HepG2 (cell line): ENCODE results near the gene GGA2. TPM values are rescaled to one million over a fixed set of nuclear protein-coding genes. Genes with fewer than 3 reads are reported as not detected.

Source experiments
- ERF ChIP-seq: IDR thresholded peaks from 2 replicates; pipeline ENCODE4 v1.6.1; 2018; ENCODE audit warnings: missing biosample characterization, missing genetic modification reagents
- FOXK2 ChIP-seq: fragments of 450-650 bp; IDR thresholded peaks from 2 replicates; pipeline ENCODE4 v1.6.1; 2016
- GATAD1 ChIP-seq: IDR thresholded peaks from 2 replicates; pipeline ENCODE4 v1.6.1; 2016; ENCODE audit warnings: missing genetic modification reagents, missing compliant biosample characterization
- GFI1 ChIP-seq: sonication (generic); formaldehyde crosslinking; IDR thresholded peaks from 2 replicates; pipeline ENCODE4 v1.5.0; 2020; ENCODE audit warnings: missing genetic modification reagents, mild to moderate bottlenecking, borderline replicate concordance
- HDAC1 ChIP-seq: sonication (generic); formaldehyde crosslinking; IDR thresholded peaks from 2 replicates; pipeline ENCODE4 v1.5.1; 2020; ENCODE audit warnings: mild to moderate bottlenecking, missing genetic modification reagents
- HNRNPH1 ChIP-seq: fragments of 200-400 bp; formaldehyde crosslinking; optimal IDR thresholded peaks from 2 replicates; pipeline ENCODE3; 2017; ENCODE audit warnings: mild to moderate bottlenecking, low read depth, low read length
- HOMEZ ChIP-seq: IDR thresholded peaks from 2 replicates; pipeline ENCODE4 v1.6.1; 2016; ENCODE audit warnings: low read depth
- HOXA5 ChIP-seq: sonication (generic); formaldehyde crosslinking; IDR thresholded peaks from 2 replicates; pipeline ENCODE4 v1.4.0; 2020; ENCODE audit warnings: missing genetic modification reagents
- JDP2 ChIP-seq: sonication (generic); formaldehyde crosslinking; IDR thresholded peaks from 2 replicates; pipeline ENCODE4 v1.8.1; 2022; ENCODE audit warnings: missing genetic modification reagents, borderline replicate concordance
- KDM2A ChIP-seq: sonication (generic); formaldehyde crosslinking; IDR thresholded peaks from 2 replicates; pipeline ENCODE4 v1.4.0; 2020; ENCODE audit warnings: low read depth, missing genetic modification reagents, borderline replicate concordance
- KDM3A ChIP-seq: IDR thresholded peaks from 2 replicates; pipeline ENCODE4 v1.6.1; 2018; ENCODE audit warnings: low read depth, missing compliant biosample characterization
- MIXL1 ChIP-seq: IDR thresholded peaks from 2 replicates; pipeline ENCODE4 v1.6.1; 2016
- POLR2A ChIP-seq, 2 experiments: IDR thresholded peaks; 2 replicates each; pipeline ENCODE4 v1.6.1; 2011; ENCODE audit warnings: low read depth in 2 of 2, low read length in 2 of 2, mild to moderate bottlenecking in 1 of 2, moderate library complexity in 1 of 2; ENCODE audit not compliant: insufficient read depth in 1 of 2
- RAD21 ChIP-seq: fragments of 450-650 bp; formaldehyde crosslinking; IDR thresholded peaks from 2 replicates; pipeline ENCODE4 v1.5.0; 2020; ENCODE audit warnings: mild to moderate bottlenecking
- RBM22 ChIP-seq: fragments of 200-400 bp; formaldehyde crosslinking; optimal IDR thresholded peaks from 2 replicates; pipeline ENCODE3; 2017; ENCODE audit warnings: mild to moderate bottlenecking, low read length, moderate library complexity
- RCOR2 ChIP-seq: IDR thresholded peaks from 2 replicates; pipeline ENCODE4 v1.6.1; 2016; ENCODE audit warnings: missing biosample characterization, missing genetic modification reagents
- SMAD1 ChIP-seq: sonication (generic); formaldehyde crosslinking; IDR thresholded peaks from 2 replicates; pipeline ENCODE4 v1.4.0; 2020; ENCODE audit warnings: missing genetic modification reagents, low read depth, mild to moderate bottlenecking, borderline replicate concordance
- ZBTB25 ChIP-seq: IDR thresholded peaks from 2 replicates; pipeline ENCODE4 v1.6.1; 2018; ENCODE audit warnings: missing genetic modification reagents
- ZNF33A ChIP-seq: sonication (generic); formaldehyde crosslinking; IDR thresholded peaks from 2 replicates; pipeline ENCODE4 v1.5.1; 2020; ENCODE audit warnings: missing genetic modification reagents, mild to moderate bottlenecking, moderate library complexity, borderline replicate concordance
- ZNF350 ChIP-seq: sonication (generic); formaldehyde crosslinking; IDR thresholded peaks from 2 replicates; pipeline ENCODE4 v1.4.0; 2020; ENCODE audit warnings: mild to moderate bottlenecking, low read depth, missing genetic modification reagents, borderline replicate concordance
- ZNF597 ChIP-seq: sonication (generic); formaldehyde crosslinking; IDR thresholded peaks from 2 replicates; pipeline ENCODE4 v1.5.0; 2020; ENCODE audit warnings: missing genetic modification reagents
- ZNF605 ChIP-seq: sonication (generic); formaldehyde crosslinking; IDR thresholded peaks from 2 replicates; pipeline ENCODE4 v1.8.0; 2022; ENCODE audit warnings: mild to moderate bottlenecking, missing genetic modification reagents
- ZNF678 ChIP-seq: sonication (generic); formaldehyde crosslinking; IDR thresholded peaks from 2 replicates; pipeline ENCODE4 v1.4.0; 2020; ENCODE audit warnings: mild to moderate bottlenecking, missing genetic modification reagents
- ZNF788 ChIP-seq: sonication (generic); formaldehyde crosslinking; IDR thresholded peaks from 2 replicates; pipeline ENCODE4 v1.5.0; 2020; ENCODE audit warnings: mild to moderate bottlenecking, missing genetic modification reagents, borderline replicate concordance
- polyA plus RNA-seq, 8 experiments: library from polyadenylated mRNA; depleted of rRNA in 3 of 8; stranded (reverse) in 7 of 8; unstranded in 1 of 8; fragments of >200 nt; fragmentation: Illumina TruSeq in 4 of 8; extraction: Trizol in 4 of 8; gene quantifications; 2 replicates each; pipeline versions ENCODE4 v1.2.1 to v1.2.3, GENCODE V29; 2011 to 2016; ENCODE audit warnings: low read depth in 4 of 8, missing spikeins in 1 of 8, mixed read lengths in 1 of 8; ENCODE audit not compliant: insufficient read depth in 1 of 8
- total RNA-seq, 5 experiments: library from RNA; depleted of rRNA; stranded (reverse); fragments of >200 nt; fragmentation: Illumina TruSeq; extraction: Trizol; gene quantifications; 2 replicates each; pipeline ENCODE4 v1.2.3, GENCODE V29; 2016; ENCODE audit warnings: low read depth in 1 of 5
- TF ChIP-seq, protein P1 (sequence below): sonication (generic); formaldehyde crosslinking; IDR thresholded peaks from 2 replicates; pipeline ENCODE4 v1.4.0; 2020; ENCODE audit warnings: missing genetic modification reagents
- TF ChIP-seq, protein P2 (sequence below): sonication (generic); formaldehyde crosslinking; IDR thresholded peaks from 2 replicates; pipeline ENCODE4 v1.5.0; 2020; ENCODE audit warnings: mild to moderate bottlenecking, missing genetic modification reagents, borderline replicate concordance

GGA2 gene
- total and polyA plus RNA-seq, 2 of the 13 experiments (the other 11 are each of a cell fraction or from before 2014, with no cell fraction given) = 51.5 to 69.8 TPM

GRCh38 chr16:23434380-23434779, 75.9 kb downstream of the GGA2 start (continued):
- TF ChIP-seq FOXK2 (no peak), POLR2A (IDR thresholded peaks at IDR 0.05; ENCODE audit: insufficient read depth in 1 of 2, low read depth in 2 of 2, low read length in 2 of 2) (no peak), ZNF597 (CRISPR knock-in tag) (no peak), ERF (CRISPR knock-in tag) (0 out of 2 replicates have a peak, but pooled peaks have one; percentile 28), KDM2A (CRISPR knock-in tag) (no peak), ZNF678 (CRISPR knock-in tag) (no peak), GFI1 (CRISPR knock-in tag) (no peak), HOMEZ (CRISPR knock-in tag) (no peak), ZNF350 (CRISPR knock-in tag) (no peak), RBM22 (no peak), KDM3A (CRISPR knock-in tag) (0 out of 2 replicates have a peak, but pooled peaks have one; percentile 24), ZBTB25 (CRISPR knock-in tag) (no peak), JDP2 (CRISPR knock-in tag) (no peak), HOXA5 (CRISPR knock-in tag) (peak; percentile 64; the same call in 1 of the 2 replicates), ZNF605 (CRISPR knock-in tag) (no peak), ZNF788 (no peak), MIXL1 (CRISPR knock-in tag) (peak; percentile 93), ZNF33A (CRISPR knock-in tag) (peak; percentile 21; the same call in 1 of the 2 replicates), RCOR2 (no peak), HDAC1 (CRISPR knock-in tag) (0 out of 2 replicates have a peak, but pooled peaks have one; percentile 11), SMAD1 (CRISPR knock-in tag) (no peak), RAD21 (CRISPR knock-in tag) (peak; percentile 85), GATAD1 (CRISPR knock-in tag) (peak; percentile 31; the same call in 1 of the 2 replicates), HNRNPH1 (no peak)
- TF ChIP-seq, protein P1, sequence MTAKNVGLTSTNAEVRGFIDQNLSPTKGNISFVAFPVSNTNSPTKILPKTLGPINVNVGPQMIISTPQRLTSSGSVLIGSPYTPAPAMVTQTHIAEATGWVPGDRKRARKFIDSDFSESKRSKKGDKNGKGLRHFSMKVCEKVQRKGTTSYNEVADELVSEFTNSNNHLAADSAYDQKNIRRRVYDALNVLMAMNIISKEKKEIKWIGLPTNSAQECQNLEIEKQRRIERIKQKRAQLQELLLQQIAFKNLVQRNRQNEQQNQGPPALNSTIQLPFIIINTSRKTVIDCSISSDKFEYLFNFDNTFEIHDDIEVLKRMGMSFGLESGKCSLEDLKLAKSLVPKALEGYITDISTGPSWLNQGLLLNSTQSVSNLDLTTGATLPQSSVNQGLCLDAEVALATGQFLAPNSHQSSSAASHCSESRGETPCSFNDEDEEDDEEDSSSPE = 0 out of 2 replicates have a peak, but pooled peaks have one; percentile 12
- TF ChIP-seq, protein P2, sequence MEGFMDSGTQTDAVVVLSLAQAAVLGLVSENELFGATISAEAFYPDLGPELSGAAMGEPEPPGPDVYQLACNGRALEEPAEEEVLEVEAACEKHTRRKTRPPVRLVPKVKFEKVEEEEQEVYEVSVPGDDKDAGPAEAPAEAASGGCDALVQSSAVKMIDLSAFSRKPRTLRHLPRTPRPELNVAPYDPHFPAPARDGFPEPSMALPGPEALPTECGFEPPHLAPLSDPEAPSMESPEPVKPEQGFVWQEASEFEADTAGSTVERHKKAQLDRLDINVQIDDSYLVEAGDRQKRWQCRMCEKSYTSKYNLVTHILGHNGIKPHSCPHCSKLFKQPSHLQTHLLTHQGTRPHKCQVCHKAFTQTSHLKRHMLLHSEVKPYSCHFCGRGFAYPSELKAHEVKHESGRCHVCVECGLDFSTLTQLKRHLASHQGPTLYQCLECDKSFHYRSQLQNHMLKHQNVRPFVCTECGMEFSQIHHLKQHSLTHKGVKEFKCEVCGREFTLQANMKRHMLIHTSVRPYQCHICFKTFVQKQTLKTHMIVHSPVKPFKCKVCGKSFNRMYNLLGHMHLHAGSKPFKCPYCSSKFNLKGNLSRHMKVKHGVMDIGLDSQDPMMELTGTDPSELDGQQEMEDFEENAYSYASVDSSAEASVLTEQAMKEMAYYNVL (CRISPR knock-in tag) = no peak
